Dorsolateral prefrontal cortex (tissue), 118 donors: ENCODE results near the gene GARS1. TPM values are rescaled to one million over a fixed set of nuclear protein-coding genes. Genes with fewer than 3 reads are reported as not detected.

Source experiments
- total RNA-seq, 120 experiments: library from RNA; stranded (reverse); gene quantifications; one replicate each; pipeline versions ENCODE4 v1.2.3 to v1.2.4, GENCODE V29; 2022

GARS1 gene
- total RNA-seq, 120 experiments from 2014 or later: 46.1 to 133 (median 96.3) TPM

Other genes with a start within 250 kb of the GARS1 start
- 10 to 100 TPM in 8 of 120 experiments, 1 to 10 TPM in 112; 2.5 to 12.4 (median 5.4) TPM for gene NOD1, start 116.1 kb upstream of the GARS1 start, total RNA-seq
- gene GGCT, start 90.0 kb upstream of the GARS1 start, total RNA-seq: 10 to 100 TPM; 14.1 to 56.5 (median 30.5) TPM
- gene CRHR2, start 87.6 kb downstream of the GARS1 start, total RNA-seq: 10 to 100 TPM in 2 of 120 experiments, 1 to 10 TPM in 118; 1.1 to 11.4 (median 5.1) TPM
- 10 to 100 TPM in 1 of 120 experiments, 1 to 10 TPM in 55, under 1 TPM in 62, not detected in 2; 0.17 to 11.8 (median 0.94) TPM for gene INMT, start 157.3 kb downstream of the GARS1 start, total RNA-seq
- gene MINDY4, start 176.5 kb downstream of the GARS1 start, total RNA-seq: 10 to 100 TPM in 114 of 120 experiments, 1 to 10 TPM in 6; 5.9 to 24.0 (median 14.6) TPM